ENCODE measurements around the gene KRTAP5-5. TPM values are rescaled to one million over a fixed set of nuclear protein-coding genes. Genes with fewer than 3 reads are reported as not detected.

KRTAP5-5 gene
- total RNA-seq, 1 experiment from 2014 or later = not detected

- H3K27ac ChIP-seq (ENCODE audit: low read depth, low read length, poor library complexity, severe bottlenecking) = no peak overlapping the region
- POLR2A ChIA-PET (ENCODE audit: low non-redundant PET) = no interaction called here
- no peaks in the 10 kb centered on the region for H3K36me3 ChIP-seq (ENCODE audit: insufficient read depth, low read length, poor library complexity, severe bottlenecking)
- H3K9me3 ChIP-seq (ENCODE audit: low read depth, low read length, poor library complexity, severe bottlenecking) = no peaks in the 10 kb centered on the region
- no peak for DNase-seq (ENCODE audit: low spot score)
- H3K4me1 ChIP-seq (ENCODE audit: insufficient read depth, low read length, poor library complexity, severe bottlenecking) = no peaks in the 10 kb centered on the region
- TF ChIP-seq CTCF (conservative IDR thresholded peaks at IDR 0.05; ENCODE audit: low read depth, low read length) = no peak
- H3K27me3 ChIP-seq (replicated peaks; ENCODE audit: insufficient read depth, low read depth, low read length, poor library complexity) = peaks cover 4% of the 10 kb centered on the region
- intact Hi-C loops (cut with micrococcal nuclease; ENCODE audit: unreplicated experiment) = no loop called here
- BruUV-seq (replicated peaks) = no TSS peak
- H3K4me3 ChIP-seq (ENCODE audit: low read depth, low read length, poor library complexity, severe bottlenecking) = no peak overlapping the region
- CTCF ChIA-PET = interaction anchor here (0.5 to 0.8 kb wide), 3 partner anchors 18 to 708 kb away, joined by 4 to 7 read pairs (median 4); no protein-coding TSS in a partner anchor
Measured at GRCh38 chr11:1631066-1631568, 1.5 kb downstream of the KRTAP5-5 start.

- BruUV-seq (replicated peaks) = no TSS peak
- H3K27me3 ChIP-seq (replicated peaks; ENCODE audit: insufficient read depth, low read depth, low read length, poor library complexity) = peaks cover 4% of the 10 kb centered on the region
- H3K4me1 ChIP-seq (ENCODE audit: insufficient read depth, low read length, poor library complexity, severe bottlenecking) = no peaks in the 10 kb centered on the region
- intact Hi-C loops (cut with micrococcal nuclease; ENCODE audit: unreplicated experiment) = no loop called here
- H3K36me3 ChIP-seq (ENCODE audit: insufficient read depth, low read length, poor library complexity, severe bottlenecking) = no peaks in the 10 kb centered on the region
- DNase-seq (ENCODE audit: low spot score) = no peak
- POLR2A ChIA-PET (ENCODE audit: low non-redundant PET) = no interaction called here
- no peak overlapping the region for H3K4me3 ChIP-seq (ENCODE audit: low read depth, low read length, poor library complexity, severe bottlenecking)
- H3K27ac ChIP-seq (ENCODE audit: low read depth, low read length, poor library complexity, severe bottlenecking) = no peak overlapping the region
- TF ChIP-seq EZH2 (IDR thresholded peaks at IDR 0.05; ENCODE audit: borderline replicate concordance, low read depth, low read length, poor library complexity, severe bottlenecking) (no peak), CTCF (conservative IDR thresholded peaks at IDR 0.05; ENCODE audit: low read depth, low read length) (no peak)
- CTCF ChIA-PET = no interaction called here
- H3K9me3 ChIP-seq (ENCODE audit: low read depth, low read length, poor library complexity, severe bottlenecking) = no peaks in the 10 kb centered on the region
Measured at GRCh38 chr11:1632053-1632714, 2.6 kb downstream of the KRTAP5-5 start.

- POLR2A ChIA-PET (ENCODE audit: low non-redundant PET) = no interaction called here
- no peak for DNase-seq (ENCODE audit: low spot score)
- Histone ChIP-seq H3K4me1 (ENCODE audit: insufficient read depth, low read length, poor library complexity, severe bottlenecking) (no peaks in the 10 kb centered on the region), H3K27me3 (replicated peaks; ENCODE audit: insufficient read depth, low read depth, low read length, poor library complexity) (peaks cover 4% of the 10 kb centered on the region), H3K36me3 (ENCODE audit: insufficient read depth, low read length, poor library complexity, severe bottlenecking) (no peaks in the 10 kb centered on the region), H3K27ac (ENCODE audit: low read depth, low read length, poor library complexity, severe bottlenecking) (no peak overlapping the region), H3K9me3 (ENCODE audit: low read depth, low read length, poor library complexity, severe bottlenecking) (no peaks in the 10 kb centered on the region), H3K4me3 (ENCODE audit: low read depth, low read length, poor library complexity, severe bottlenecking) (no peak overlapping the region)
- CTCF ChIA-PET = no interaction called here
- no TSS peak for BruUV-seq (replicated peaks)
- intact Hi-C loops (cut with micrococcal nuclease; ENCODE audit: unreplicated experiment) = no loop called here
- TF ChIP-seq CTCF (conservative IDR thresholded peaks at IDR 0.05; ENCODE audit: low read depth, low read length) (no peak), EZH2 (IDR thresholded peaks at IDR 0.05; ENCODE audit: borderline replicate concordance, low read depth, low read length, poor library complexity, severe bottlenecking) (no peak)
Measured at GRCh38 chr11:1633864-1634263, 4.3 kb downstream of the KRTAP5-5 start.

Data from A673 (cell line).